ENCODE results near the gene AP1B1. TPM values are rescaled to one million over a fixed set of nuclear protein-coding genes. Genes with fewer than 3 reads are reported as not detected.

Gene AP1B1
- 100 to 1,000 TPM in 1 of 6 experiments, 10 to 100 TPM in 5; 89.1 to 101 (median 89.9) TPM for total RNA-seq (2021; fragmentation: NEBNext Ultra II Directional; extraction: Animal tissue kit (Norgen Biotek cat#: 25700))
- long read RNA-seq, full-length matches to known transcripts, result 17 of 34 reads
- long read RNA-seq, partial matches to known transcripts, result 11 of 34 reads
- long read RNA-seq, other reads (novel, unspliced or antisense), result 6 of 34 reads

GRCh38 chr22:29387921-29388758, at the start of gene AP1B1:
TSS of gene AP1B1 (minus strand) at chr22:29388570. CDS start at chr22:29367243, 21,327 bp downstream.
- H3K27me3 Mint-ChIP-seq (ENCODE audit: insufficient read depth), result 0 out of 2 replicates have a peak, but pooled peaks cover 2% of the 10 kb centered on the region
- peaks cover 38% of the 10 kb centered on the region for H3K4me1 Mint-ChIP-seq (ENCODE audit: low read depth)
- TF ChIP-seq CTCF (IDR thresholded peaks at IDR 0.05), result no peak; the same call in 1 of the 2 replicates
- no peaks in the 10 kb centered on the region for H3K9me3 Mint-ChIP-seq
- H3K36me3 Mint-ChIP-seq (ENCODE audit: low read depth), result peaks cover 4% of the 10 kb centered on the region; the same call in 1 of the 2 replicates
- H3K27ac Mint-ChIP-seq, result peak within 1 kb of the TSS; percentile 79
- H3K4me3 Mint-ChIP-seq, result peak within 1 kb of the TSS; percentile 92
- DNase-seq, result peak; percentile 79

GRCh38 chr22:29435236-29436136, 47.1 kb upstream of the AP1B1 start:
- Mint-ChIP-seq H3K36me3 (ENCODE audit: low read depth) (no peaks in the 10 kb centered on the region), H3K4me1 (ENCODE audit: low read depth) (no peaks in the 10 kb centered on the region), H3K4me3 (no peak overlapping the region), H3K27ac (no peak overlapping the region), H3K27me3 (ENCODE audit: insufficient read depth) (peaks cover 53% of the 10 kb centered on the region), H3K9me3 (no peaks in the 10 kb centered on the region)
- TF ChIP-seq CTCF (IDR thresholded peaks at IDR 0.05), result no peak
- DNase-seq, result no peak

GRCh38 chr22:29434288-29434687, 45.9 kb upstream of the AP1B1 start:
- H3K36me3 Mint-ChIP-seq (ENCODE audit: low read depth), result no peaks in the 10 kb centered on the region
- H3K9me3 Mint-ChIP-seq, result no peaks in the 10 kb centered on the region
- no peak overlapping the region for H3K4me3 Mint-ChIP-seq
- no peaks in the 10 kb centered on the region for H3K4me1 Mint-ChIP-seq (ENCODE audit: low read depth)
- peaks cover 57% of the 10 kb centered on the region for H3K27me3 Mint-ChIP-seq (ENCODE audit: insufficient read depth)
- DNase-seq, result no peak
- no peak overlapping the region for H3K27ac Mint-ChIP-seq
- TF ChIP-seq CTCF (IDR thresholded peaks at IDR 0.05), result no peak

GRCh38 chr22:29433856-29434255, 45.5 kb upstream of the AP1B1 start:
- no peak for TF ChIP-seq CTCF (IDR thresholded peaks at IDR 0.05)
- no peak for DNase-seq
- peaks cover 58% of the 10 kb centered on the region for H3K27me3 Mint-ChIP-seq (ENCODE audit: insufficient read depth)
- no peaks in the 10 kb centered on the region for H3K9me3 Mint-ChIP-seq
- H3K36me3 Mint-ChIP-seq (ENCODE audit: low read depth), result no peaks in the 10 kb centered on the region
- no peak overlapping the region for H3K4me3 Mint-ChIP-seq
- H3K27ac Mint-ChIP-seq, result no peak overlapping the region
- H3K4me1 Mint-ChIP-seq (ENCODE audit: low read depth), result no peaks in the 10 kb centered on the region

GRCh38 chr22:29431986-29432385, 43.6 kb upstream of the AP1B1 start:
- H3K36me3 Mint-ChIP-seq (ENCODE audit: low read depth), result no peaks in the 10 kb centered on the region
- H3K4me1 Mint-ChIP-seq (ENCODE audit: low read depth), result peaks cover 4% of the 10 kb centered on the region; the same call in 1 of the 2 replicates
- no peak for TF ChIP-seq CTCF (IDR thresholded peaks at IDR 0.05)
- no peak overlapping the region for H3K27ac Mint-ChIP-seq
- H3K4me3 Mint-ChIP-seq, result no peak overlapping the region
- no peaks in the 10 kb centered on the region for H3K9me3 Mint-ChIP-seq
- H3K27me3 Mint-ChIP-seq (ENCODE audit: insufficient read depth), result peaks cover 50% of the 10 kb centered on the region
- no peak for DNase-seq
